GM23338 (cell line): Measurements from ENCODE around the gene FCN3. TPM values are rescaled to one million over a fixed set of nuclear protein-coding genes. Genes with fewer than 3 reads are reported as not detected.
A peak's percentile ranks its signal among the peaks of the same experiment; 100 is the strongest.

Experiments used
- ATAC-seq: fragments of 200-7000 bp; cut with Tn5 transposase; 3 replicates; pipeline ENCODE4 v1.9.1; 2020
- DNase-seq: peaks from one replicate; pipeline ENCODE4 v3.0.0-alpha.2; 2015; ENCODE audit warnings: low spot score
- H2AFZ ChIP-seq: fragments of 200-600 bp; sonication (generic); 2 replicates; pipeline ENCODE4 v1.8.0; 2016; ENCODE audit warnings: antibody characterized with exemption, mild to moderate bottlenecking, moderate library complexity
- H3F3A ChIP-seq: fragments of 200-600 bp; sonication (generic); replicated peaks from 2 replicates; pipeline ENCODE4 v1.8.0; 2017; ENCODE audit warnings: antibody characterized with exemption, mixed run types, low read depth
- H3K27ac ChIP-seq: fragments of 200-600 bp; sonication (generic); 2 replicates; pipeline ENCODE4 v1.6.1; 2016; ENCODE audit warnings: low read depth
- H3K27me3 ChIP-seq: fragments of 200-600 bp; sonication (generic); 2 replicates; pipeline ENCODE4 v1.8.0; 2016; ENCODE audit warnings: mild to moderate bottlenecking, mixed run types, moderate library complexity; ENCODE audit not compliant: insufficient read depth
- H3K36me3 ChIP-seq: fragments of 200-600 bp; sonication (generic); 2 replicates; pipeline ENCODE4 v1.8.0; 2016; ENCODE audit warnings: mild to moderate bottlenecking; ENCODE audit not compliant: insufficient read depth
- H3K4me1 ChIP-seq: fragments of 200-600 bp; sonication (generic); 2 replicates; pipeline ENCODE4 v1.8.0; 2016; ENCODE audit warnings: mild to moderate bottlenecking, moderate library complexity; ENCODE audit not compliant: insufficient read depth
- H3K4me2 ChIP-seq: fragments of 200-600 bp; sonication (generic); 2 replicates; pipeline ENCODE4 v1.7.1; 2017; ENCODE audit warnings: mixed run types
- H3K4me3 ChIP-seq: fragments of 200-600 bp; sonication (generic); 2 replicates; pipeline ENCODE4 v1.6.1; 2016; ENCODE audit warnings: mixed run types
- H3K79me2 ChIP-seq: fragments of 200-600 bp; sonication (generic); replicated peaks from 2 replicates; pipeline ENCODE4 v1.8.0; 2017; ENCODE audit warnings: mild to moderate bottlenecking; ENCODE audit not compliant: insufficient read depth
- H3K9me2 ChIP-seq: fragments of 200-600 bp; sonication (generic); 2 replicates; pipeline ENCODE4 v1.8.0; 2017; ENCODE audit not compliant: insufficient read depth
- H4K20me1 ChIP-seq: fragments of 200-600 bp; sonication (generic); replicated peaks from 2 replicates; pipeline ENCODE4 v1.8.0; 2017; ENCODE audit warnings: mild to moderate bottlenecking; ENCODE audit not compliant: insufficient read depth
- H3K27ac Mint-ChIP-seq: 2 replicates; pipeline ENCODE4 v1.8.0; 2020; ENCODE audit warnings: inconsistent platforms, mild to moderate bottlenecking, moderate library complexity, mixed read lengths
- H3K27me3 Mint-ChIP-seq: 3 replicates; pipeline ENCODE4 v1.8.0; 2022; ENCODE audit warnings: low read depth, mild to moderate bottlenecking, moderate library complexity, mixed read lengths, inconsistent platforms; ENCODE audit not compliant: insufficient read depth, poor library complexity
- H3K36me3 Mint-ChIP-seq: 3 replicates; pipeline ENCODE4 v1.8.0; 2021; ENCODE audit warnings: low read depth, mild to moderate bottlenecking, inconsistent platforms, moderate library complexity, mixed read lengths
- H3K4me1 Mint-ChIP-seq: 3 replicates; pipeline ENCODE4 v1.8.0; 2020; ENCODE audit warnings: mild to moderate bottlenecking, inconsistent platforms, mixed read lengths
- H3K4me3 Mint-ChIP-seq: 3 replicates; pipeline ENCODE4 v1.8.0; 2021; ENCODE audit warnings: moderate library complexity, mild to moderate bottlenecking, inconsistent platforms, mixed read lengths
- H3K9me3 Mint-ChIP-seq: 3 replicates; pipeline ENCODE4 v1.8.0; 2020; ENCODE audit warnings: moderate library complexity, mild to moderate bottlenecking, inconsistent platforms, mixed read lengths
- EZH2phosphoT487 ChIP-seq: fragments of 200-600 bp; sonication (generic); IDR thresholded peaks from one replicate; pipeline ENCODE4 v1.8.1; 2018; ENCODE audit warnings: antibody characterized with exemption; ENCODE audit not compliant: unreplicated experiment
- JUNB ChIP-seq: IDR thresholded peaks from one replicate; pipeline ENCODE4 v1.6.1; 2016; ENCODE audit warnings: antibody characterized with exemption; ENCODE audit not compliant: unreplicated experiment
- REST ChIP-seq: IDR thresholded peaks from one replicate; pipeline ENCODE4 v1.6.1; 2018; ENCODE audit warnings: antibody characterized with exemption; ENCODE audit not compliant: unreplicated experiment
- ZNF114 ChIP-seq: fragments of 250-450 bp; sonication (Bioruptor Pico); IDR thresholded peaks from 2 replicates; pipeline ENCODE4 v1.5.0; 2020; ENCODE audit warnings: mild to moderate bottlenecking, moderate library complexity
- ZNF331 ChIP-seq: fragments of 250-450 bp; sonication (Bioruptor Pico); IDR thresholded peaks from 2 replicates; pipeline ENCODE4 v1.5.0; 2020; ENCODE audit warnings: low read depth, mild to moderate bottlenecking, moderate library complexity
- ZNF462 ChIP-seq: fragments of 250-450 bp; sonication (Bioruptor Pico); IDR thresholded peaks from 2 replicates; pipeline ENCODE4 v1.5.0; 2020; ENCODE audit warnings: mild to moderate bottlenecking, moderate library complexity
- polyA plus RNA-seq: library from polyadenylated mRNA; unstranded; fragments of >200 nt; fragmentation: Nextera tagmentation; extraction: Ambion mirVana; gene quantifications from 2 replicates; pipeline ENCODE4 v1.2.1, GENCODE V29; 2016
- total RNA-seq: library from RNA; depleted of rRNA; stranded (reverse); fragments of >200 nt; shearing (Covaris generic); gene quantifications from 2 replicates; pipeline ENCODE4 v1.2.3, GENCODE V29; 2014

Gene FCN3
- total and polyA plus RNA-seq, 2 experiments from 2014 or later = 0.49 TPM; not detected in 1

GRCh38 chr1:27364696-27365371, 9.8 kb downstream of the FCN3 start:
- peak overlapping the region; percentile 86 for H3K4me3 Mint-ChIP-seq
- Histone ChIP-seq H3K27ac (no peak overlapping the region), H3K4me3 (peak overlapping the region; percentile 89; the same call in 1 of the 2 replicates)

More at GRCh38 chr1:27364696-27365371, 9.8 kb downstream of the FCN3 start:
- Histone ChIP-seq H3F3A (peaks cover 17% of the 10 kb centered on the region; the same call in 1 of the 2 replicates), H4K20me1 (no peaks in the 10 kb centered on the region), H2AFZ (0 out of 2 replicates have a peak overlapping the region, but pooled peaks have one; percentile 59), H3K79me2 (no peaks in the 10 kb centered on the region), H3K27me3 (peaks cover 25% of the 10 kb centered on the region), H3K4me2 (peak overlapping the region; percentile 99), H3K4me1 (peaks cover 20% of the 10 kb centered on the region), H3K9me2 (no peaks in the 10 kb centered on the region), H3K36me3 (no peaks in the 10 kb centered on the region)
- Mint-ChIP-seq H3K27ac (no peak overlapping the region), H3K9me3 (no peaks in the 10 kb centered on the region), H3K36me3 (no peaks in the 10 kb centered on the region), H3K4me1 (peaks cover 30% of the 10 kb centered on the region), H3K27me3 (peaks cover 28% of the 10 kb centered on the region)
- no peak for TF ChIP-seq ZNF331 (CRISPR knock-in tag)
- TF ChIP-seq EZH2phosphoT487 = no peak
- no peak for TF ChIP-seq JUNB
- no peak for TF ChIP-seq REST
- TF ChIP-seq ZNF114 (CRISPR knock-in tag) = no peak
- no peak for TF ChIP-seq ZNF462 (CRISPR knock-in tag)
- no peak for ATAC-seq
- DNase-seq = no peak
